HG02610 (cell line): Measurements from ENCODE around the gene GALNT18.

Experiments
- ATAC-seq: cut with Tn5 transposase; IDR thresholded peaks from one replicate; pipeline ENCODE4 v1.9.1; 2021; ENCODE audit warnings: mild to moderate bottlenecking, moderate library complexity; ENCODE audit not compliant: unreplicated experiment

Gene GALNT18

GRCh38 chr11:11624926-11625325, 3.1 kb upstream of the GALNT18 start:
- ATAC-seq = no peak

- no peak for ATAC-seq
Observed at GRCh38 chr11:11624204-11624603, 2.4 kb upstream of the GALNT18 start.

- ATAC-seq = no peak
Observed at GRCh38 chr11:11622772-11623171, 967 bp upstream of the GALNT18 start.

GRCh38 chr11:11622340-11622706, 518 bp upstream of the GALNT18 start:
- ATAC-seq = no peak

- no peak for ATAC-seq
Observed at GRCh38 chr11:11620921-11621572, 758 bp downstream of the GALNT18 start.

GRCh38 chr11:11620173-11620920, 1.5 kb downstream of the GALNT18 start:
- no peak for ATAC-seq

GRCh38 chr11:11618973-11619435, 2.8 kb downstream of the GALNT18 start:
- ATAC-seq = no peak

GRCh38 chr11:11615086-11615485, 6.7 kb downstream of the GALNT18 start:
- no peak for ATAC-seq

- no peak for ATAC-seq
Observed at GRCh38 chr11:11612439-11612838, 9.4 kb downstream of the GALNT18 start.

- ATAC-seq = no peak
Observed at GRCh38 chr11:11611381-11611780, 10.4 kb downstream of the GALNT18 start.

- ATAC-seq = no peak
Observed at GRCh38 chr11:11608783-11609232, 13.0 kb downstream of the GALNT18 start.

- ATAC-seq = no peak
Observed at GRCh38 chr11:11607772-11608171, 14.0 kb downstream of the GALNT18 start.

GRCh38 chr11:11605821-11606450, 15.9 kb downstream of the GALNT18 start:
- ATAC-seq = no peak

- no peak for ATAC-seq
Observed at GRCh38 chr11:11605181-11605580, 16.6 kb downstream of the GALNT18 start.

- no peak for ATAC-seq
Observed at GRCh38 chr11:11604370-11604990, 17.3 kb downstream of the GALNT18 start.

- ATAC-seq = no peak
Observed at GRCh38 chr11:11602011-11602410, 19.8 kb downstream of the GALNT18 start.

GRCh38 chr11:11600288-11600687, 21.5 kb downstream of the GALNT18 start:
- no peak for ATAC-seq

GRCh38 chr11:11598243-11598642, 23.6 kb downstream of the GALNT18 start:
- no peak for ATAC-seq

- ATAC-seq = no peak
Observed at GRCh38 chr11:11594162-11594561, 27.6 kb downstream of the GALNT18 start.

- ATAC-seq = no peak
Observed at GRCh38 chr11:11592146-11592684, 29.6 kb downstream of the GALNT18 start.

GRCh38 chr11:11589437-11589836, 32.4 kb downstream of the GALNT18 start:
- no peak for ATAC-seq
